GM18505 (cell line): Measurements from ENCODE around the gene RNF208.

Experiments
- ATAC-seq: cut with Tn5 transposase; IDR thresholded peaks from one replicate; pipeline ENCODE4 v1.9.1; 2021; ENCODE audit not compliant: unreplicated experiment
- POLR2A ChIP-seq: IDR thresholded peaks from 4 replicates; pipeline ENCODE4 v1.6.1; 2011; ENCODE audit warnings: borderline replicate concordance; ENCODE audit not compliant: insufficient read depth, insufficient read length; ENCODE audit errors: extremely low read depth

Gene RNF208

DNA sequence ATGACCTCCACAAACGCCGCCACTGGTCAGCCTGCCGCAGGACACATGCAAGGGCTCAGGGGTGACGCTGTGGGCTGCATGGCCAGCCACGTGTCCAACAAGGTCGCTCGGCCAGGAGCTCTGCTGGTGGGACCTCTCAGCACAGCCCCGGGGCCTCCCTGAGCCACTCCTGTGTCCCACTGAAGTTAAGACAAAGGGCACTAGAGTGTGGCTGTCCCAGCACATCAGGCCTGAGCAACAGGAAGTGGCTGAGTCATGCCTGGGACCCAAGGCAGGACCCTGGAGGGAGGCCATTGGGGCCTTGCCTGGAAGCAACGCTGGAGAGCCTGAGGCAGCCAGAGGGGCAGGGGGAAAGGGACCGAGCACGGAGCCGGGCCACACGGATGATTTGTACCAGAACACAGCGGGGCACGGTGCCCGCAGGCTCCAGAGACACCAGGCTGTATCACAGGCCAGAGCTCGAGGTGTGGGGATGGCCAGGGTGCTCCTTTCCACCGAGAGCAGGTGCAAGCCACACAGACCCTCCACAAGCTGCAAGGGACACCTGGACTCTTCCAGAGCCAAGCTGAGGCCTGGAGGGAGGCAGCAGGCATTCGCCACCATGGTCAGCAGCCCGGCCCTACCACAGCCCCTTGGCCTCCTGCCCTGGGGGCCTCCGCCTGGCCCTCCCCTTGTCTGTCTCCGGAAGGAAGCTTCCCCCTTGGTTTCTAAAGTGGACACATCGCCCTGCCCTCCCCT, 43.7 kb downstream of the RNF208 start:
- no peak for TF ChIP-seq POLR2A
- ATAC-seq, result no peak

DNA sequence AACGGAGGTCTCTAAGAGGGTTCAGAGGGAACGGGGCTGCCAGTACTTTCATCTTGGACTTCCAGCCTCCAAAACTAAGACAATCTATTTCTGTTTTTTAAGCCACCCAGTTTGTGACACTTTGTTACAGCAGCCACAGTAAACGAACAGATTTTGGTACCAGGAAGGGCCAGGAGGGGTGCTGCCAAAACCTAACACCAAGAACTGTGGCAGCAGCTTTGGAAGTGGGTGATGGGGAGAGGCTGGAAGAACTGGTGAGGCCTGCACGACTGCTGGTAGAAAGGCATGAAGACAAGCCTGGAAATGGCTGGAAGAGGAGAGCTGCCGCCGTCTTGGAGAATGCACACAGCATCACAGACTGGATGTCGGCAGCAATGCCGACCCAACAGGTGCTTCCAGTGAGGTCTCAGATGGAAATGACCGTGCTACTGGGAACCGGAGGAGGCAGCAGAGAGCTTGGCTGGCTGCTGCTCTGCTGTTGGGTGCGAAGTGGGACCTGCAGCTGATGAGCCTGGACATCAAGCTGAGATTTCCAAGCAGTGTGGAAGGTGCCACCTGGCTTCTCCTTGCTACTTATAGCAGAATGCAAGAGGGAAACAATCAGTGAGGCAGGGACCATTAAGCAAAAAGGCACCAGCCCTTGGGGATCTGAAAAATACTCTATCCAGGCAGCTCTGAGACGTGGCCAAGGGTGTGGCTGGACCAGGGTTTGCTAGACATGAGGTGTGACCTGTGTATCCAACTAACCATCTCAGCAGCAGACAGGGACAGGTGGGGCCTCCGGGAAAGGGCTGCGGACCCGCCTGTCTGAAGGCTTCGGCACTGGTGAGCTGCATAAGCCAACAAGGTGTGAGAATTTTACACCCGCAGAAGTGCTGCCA, 45.5 kb downstream of the RNF208 start:
- no peak for ATAC-seq
- no peak for TF ChIP-seq POLR2A

DNA sequence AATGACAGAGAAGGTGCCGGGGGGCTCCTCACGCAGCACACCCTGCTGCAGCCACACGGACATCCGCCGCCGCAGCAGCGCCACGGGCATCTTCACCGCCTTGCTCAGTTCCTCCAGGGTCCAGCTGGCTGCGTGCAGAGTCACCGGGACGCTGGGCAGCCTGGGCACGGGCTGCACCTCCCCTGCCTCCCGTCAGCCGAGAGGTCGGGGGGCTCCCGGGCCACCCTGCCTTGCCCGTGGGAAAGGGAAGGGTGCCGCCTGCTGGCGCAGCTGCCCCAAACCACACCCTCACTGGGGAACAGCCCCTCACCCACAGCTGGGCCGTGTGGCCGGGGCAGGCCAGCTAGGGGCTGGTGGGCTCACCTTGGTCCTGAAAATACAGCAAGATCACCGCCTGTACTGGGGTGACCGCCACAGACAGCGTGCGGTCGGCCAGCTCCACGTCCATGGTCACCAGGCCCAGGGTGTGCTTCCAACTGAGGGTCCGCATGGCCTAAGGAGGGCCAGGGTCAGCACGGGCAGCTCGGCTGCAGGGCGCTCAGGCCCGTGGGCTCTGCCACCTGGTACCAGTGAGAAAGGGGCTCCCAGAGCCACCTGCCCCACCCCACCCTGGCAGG, 46.6 kb downstream of the RNF208 start:
- no peak for ATAC-seq
- TF ChIP-seq POLR2A, result no peak

DNA sequence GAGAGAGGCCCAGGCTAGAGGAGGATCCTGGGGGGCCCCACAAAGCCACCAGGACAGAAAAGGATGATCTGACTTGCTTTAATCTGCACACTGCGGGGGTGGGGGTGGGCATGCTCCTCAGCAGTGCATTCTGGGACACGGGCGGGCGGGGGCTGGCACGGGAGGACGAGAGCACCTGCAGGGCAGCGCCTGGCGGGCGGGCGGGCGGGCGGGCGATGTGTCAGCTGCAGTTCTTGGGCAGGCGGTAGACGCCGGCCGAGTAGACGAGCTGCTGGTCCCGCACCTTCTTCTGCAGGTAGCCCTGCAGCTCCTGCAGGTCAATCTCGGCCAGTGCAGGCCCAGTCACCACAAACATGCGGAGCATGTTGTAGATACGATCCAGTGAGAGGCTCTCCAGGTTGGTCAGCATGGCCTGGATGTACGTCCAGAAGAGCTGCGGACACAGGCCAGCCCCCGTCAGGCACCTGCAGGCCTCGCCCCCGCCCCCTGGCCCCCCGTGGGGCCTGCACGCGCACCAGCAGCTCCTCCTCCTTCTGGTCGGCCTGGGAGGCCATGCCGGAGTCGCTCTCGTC, 47.2 kb downstream of the RNF208 start:
- no peak for TF ChIP-seq POLR2A
- no peak for ATAC-seq

DNA sequence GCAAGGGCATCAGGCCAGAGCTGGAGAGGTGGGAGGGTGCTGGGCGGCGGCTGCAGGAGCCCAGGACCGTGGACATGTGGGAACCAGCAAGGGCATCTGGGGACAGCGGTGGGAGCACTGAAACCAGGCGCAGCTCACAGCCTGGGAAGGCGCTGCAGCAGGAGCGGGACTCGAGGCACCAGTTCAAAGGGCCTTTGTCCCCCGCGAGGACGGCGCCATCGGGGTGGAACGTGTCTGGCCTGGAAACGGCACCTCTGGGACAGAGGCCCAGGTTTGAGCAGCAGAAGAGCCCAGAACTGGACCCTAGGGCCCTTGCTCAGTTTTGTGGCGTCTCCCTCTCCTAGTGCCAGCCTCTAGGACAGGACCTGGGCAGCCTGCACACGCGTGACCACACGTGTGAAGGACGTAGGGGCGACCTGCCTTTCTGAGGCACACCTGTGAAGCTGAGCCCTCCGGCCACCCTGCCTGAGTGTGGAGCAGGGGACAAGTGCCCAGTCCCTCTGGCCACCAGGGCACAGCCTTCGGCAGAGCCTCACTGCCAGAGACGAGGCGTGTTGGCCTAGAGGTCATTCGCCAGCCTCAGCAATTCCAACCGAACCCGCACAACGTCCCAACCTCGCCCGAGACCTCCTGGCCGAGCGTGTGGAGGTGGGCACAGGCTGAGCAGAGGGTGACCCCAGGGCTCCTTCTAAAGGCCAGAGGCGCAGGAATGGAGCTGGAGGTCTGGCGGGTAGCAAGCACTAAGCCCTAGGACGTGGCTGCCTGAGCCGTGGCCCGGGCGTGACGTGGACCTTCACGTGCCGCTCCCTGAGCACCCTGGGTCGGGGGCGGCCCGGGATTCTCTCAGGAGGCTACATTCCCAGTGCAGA, 48.0 kb downstream of the RNF208 start:
- ATAC-seq, result no peak
- TF ChIP-seq POLR2A, result no peak

DNA sequence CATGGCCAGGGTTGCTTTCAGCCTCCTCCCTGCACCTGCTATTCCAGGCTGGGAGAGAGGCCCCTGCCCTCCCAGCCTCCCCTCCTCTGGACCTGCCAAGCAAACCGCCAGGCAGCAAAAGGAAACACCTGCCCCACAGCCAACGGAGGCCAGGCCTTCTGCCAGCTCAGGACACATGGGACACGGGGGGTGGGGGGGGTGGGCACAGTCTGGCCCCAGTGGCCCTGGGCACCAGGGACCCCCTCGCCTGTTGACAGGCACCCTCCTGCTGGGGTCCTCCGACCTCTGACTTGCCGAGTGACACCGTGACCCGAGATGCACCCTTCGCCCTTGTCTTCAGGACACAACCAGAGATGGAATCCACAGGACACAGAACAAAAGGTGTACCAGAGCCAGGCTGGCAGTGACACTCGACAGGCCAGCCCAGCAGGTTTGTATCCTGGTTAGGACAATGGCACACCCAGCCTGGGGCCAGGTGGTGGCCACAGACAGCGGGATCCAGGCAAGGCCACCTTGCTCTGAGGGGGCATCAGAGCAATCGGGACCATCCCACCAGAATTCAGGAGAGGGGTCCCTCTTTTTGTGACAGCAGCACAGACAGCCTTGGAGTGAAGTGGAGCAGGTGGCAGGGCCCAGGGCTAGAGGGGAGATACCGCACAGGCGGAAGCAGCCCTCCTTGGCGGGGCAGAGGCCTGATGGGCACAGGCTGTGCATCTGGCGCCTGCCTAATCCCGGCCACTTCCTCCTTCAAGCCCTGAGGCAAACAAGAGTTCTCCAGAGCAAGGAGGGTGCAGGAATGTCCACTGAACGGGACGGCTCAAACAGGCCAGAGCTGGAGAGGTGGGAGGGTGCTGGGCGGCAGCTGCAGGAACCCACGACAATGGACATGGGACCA, 48.9 kb downstream of the RNF208 start:
- ATAC-seq, result no peak
- no peak for TF ChIP-seq POLR2A

DNA sequence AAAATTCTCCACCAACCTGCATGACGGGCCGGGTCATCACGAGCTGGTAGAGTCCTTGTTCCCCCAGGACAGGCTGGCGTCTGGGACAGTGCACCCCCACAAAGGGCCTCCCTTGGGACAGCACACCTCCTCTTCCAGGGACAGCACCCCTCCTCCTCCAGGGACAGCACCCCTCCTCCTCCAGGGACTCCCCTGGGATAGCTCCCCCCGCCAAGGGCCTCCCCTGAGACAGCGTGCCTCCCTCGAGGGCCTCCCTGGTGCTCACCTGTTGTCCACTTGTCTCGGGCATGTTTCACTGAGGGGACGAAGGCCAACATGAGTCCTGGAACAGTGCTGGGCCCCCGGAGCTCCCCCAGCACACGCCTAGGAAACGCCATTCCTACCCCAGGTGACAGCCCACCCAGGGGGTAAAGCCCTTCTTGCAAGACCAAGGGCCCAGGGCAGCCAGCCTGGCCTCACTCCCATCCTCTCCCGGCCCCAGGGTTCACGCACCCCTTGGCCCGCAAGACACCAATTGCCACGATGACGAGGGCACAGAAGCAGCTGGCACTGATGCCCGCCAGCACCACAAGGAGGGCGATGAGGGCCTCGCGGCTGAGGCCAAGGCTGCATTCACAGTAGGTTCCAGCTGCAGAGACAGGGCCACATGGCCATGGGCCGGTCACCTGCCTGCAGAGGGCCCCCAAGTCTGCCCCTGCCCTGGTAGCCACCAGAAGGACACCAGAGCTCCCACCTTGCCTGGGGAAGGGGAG, 50.7 kb downstream of the RNF208 start:
- ATAC-seq, result no peak
- TF ChIP-seq POLR2A, result no peak

DNA sequence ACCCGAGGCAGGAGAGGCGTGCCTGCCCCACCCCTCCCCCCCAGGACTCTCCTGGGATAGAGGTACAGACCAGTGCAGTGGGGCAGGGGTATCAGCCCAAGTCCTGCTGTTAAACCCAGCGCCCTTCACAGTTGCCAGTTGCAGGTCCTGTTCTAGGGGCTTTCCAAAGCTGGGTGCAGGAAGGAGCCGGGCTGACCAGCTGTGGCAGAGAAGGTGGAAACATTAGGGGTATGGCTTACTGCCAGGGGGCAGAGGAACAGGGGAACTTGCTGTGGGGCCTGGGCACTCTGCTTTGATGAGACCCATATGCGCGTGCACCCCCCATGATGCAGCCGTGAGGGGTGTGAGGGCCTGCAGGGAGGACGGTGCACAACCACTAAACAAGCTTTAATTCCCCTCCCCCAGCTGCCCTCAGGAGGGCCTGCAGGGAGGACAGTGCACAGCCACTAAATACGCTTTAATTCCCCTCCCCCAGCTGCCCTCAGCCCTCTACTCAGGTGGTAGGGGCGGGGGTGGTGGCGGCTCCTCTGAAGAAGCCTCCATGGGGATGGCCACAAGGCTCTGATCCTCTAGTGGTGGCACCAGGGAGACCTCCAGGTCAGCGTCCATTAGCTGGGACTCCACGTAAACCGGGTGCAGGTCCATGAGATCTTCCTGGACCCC, 51.4 kb downstream of the RNF208 start:
- no peak for TF ChIP-seq POLR2A
- no peak for ATAC-seq
